Neural cell (in vitro differentiated cells): ENCODE results near the gene DCC. TPM values are rescaled to one million over a fixed set of nuclear protein-coding genes. Genes with fewer than 3 reads are reported as not detected.

Experiments used
- H2AFZ ChIP-seq: fragments of 200-600, 300-800 bp; sonication (generic), shearing (Covaris generic); 2 replicates; pipeline ENCODE4 v1.6.0; 2014; ENCODE audit warnings: low read depth, mild to moderate bottlenecking, antibody characterized with exemption, low read length, moderate library complexity
- H3F3A ChIP-seq: fragments of 200-600 bp; shearing (Covaris generic); 2 replicates; pipeline ENCODE4 v1.6.1; 2016; ENCODE audit warnings: mild to moderate bottlenecking, moderate library complexity, mixed read lengths, antibody characterized with exemption, low read length; ENCODE audit not compliant: insufficient read depth, poor library complexity, severe bottlenecking
- H3K27ac ChIP-seq: fragments of 200-600, 300-800 bp; sonication (generic), shearing (Covaris generic); 2 replicates; pipeline ENCODE4 v1.5.1; 2014; ENCODE audit warnings: mild to moderate bottlenecking, low read length, moderate library complexity
- H3K27me3 ChIP-seq: fragments of 300-800, 200-600 bp; sonication (generic), shearing (Covaris generic); 2 replicates; pipeline ENCODE4 v1.6.0; 2014; ENCODE audit warnings: mild to moderate bottlenecking, low read depth, low read length, moderate library complexity; ENCODE audit not compliant: insufficient read depth
- H3K36me3 ChIP-seq: fragments of 300-800, 200-600 bp; sonication (generic), shearing (Covaris generic); 2 replicates; pipeline ENCODE4 v1.5.1; 2014; ENCODE audit warnings: mild to moderate bottlenecking, antibody characterized with exemption, low read length, moderate library complexity; ENCODE audit not compliant: insufficient read depth
- H3K4me2 ChIP-seq: fragments of 300-800, 200-600 bp; sonication (generic), shearing (Covaris generic); 2 replicates; pipeline ENCODE4 v1.6.0; 2014; ENCODE audit warnings: mild to moderate bottlenecking, low read length
- H3K4me3 ChIP-seq: fragments of 300-800, 200-600 bp; sonication (generic), shearing (Covaris generic); 2 replicates; pipeline ENCODE4 v1.5.1; 2014; ENCODE audit warnings: mild to moderate bottlenecking, low read length, moderate library complexity
- H3K79me2 ChIP-seq: fragments of 200-600 bp; shearing (Covaris generic); replicated peaks from 2 replicates; pipeline ENCODE4 v1.6.0; 2014; ENCODE audit warnings: mild to moderate bottlenecking, low read length, moderate library complexity; ENCODE audit not compliant: insufficient read depth
- H3K9ac ChIP-seq: fragments of 300-800, 200-600 bp; sonication (generic), shearing (Covaris generic); 2 replicates; pipeline ENCODE4 v1.6.1; 2016; ENCODE audit warnings: mild to moderate bottlenecking, low read length, mixed read lengths
- H3K9me2 ChIP-seq: fragments of 200-600 bp; shearing (Covaris generic); 2 replicates; pipeline ENCODE4 v1.6.1; 2016; ENCODE audit warnings: mild to moderate bottlenecking, low read length, mixed read lengths; ENCODE audit not compliant: insufficient read depth
- H3K9me3 ChIP-seq: fragments of 200-600, 300-800 bp; sonication (generic), shearing (Covaris generic); 2 replicates; pipeline ENCODE4 v1.6.1; 2016; ENCODE audit warnings: mild to moderate bottlenecking, mixed run types, low read length, moderate library complexity, mixed read lengths
- H4K20me1 ChIP-seq: fragments of 200-600 bp; shearing (Covaris generic); 2 replicates; pipeline ENCODE4 v1.6.1; 2016; ENCODE audit warnings: mild to moderate bottlenecking, mixed run types; ENCODE audit not compliant: insufficient read depth
- CTCF ChIP-seq: fragments of 450-650 bp; IDR thresholded peaks from 2 replicates; pipeline ENCODE4 v1.5.1; 2014; ENCODE audit warnings: antibody characterized with exemption, mild to moderate bottlenecking, moderate library complexity; ENCODE audit not compliant: poor library complexity, severe bottlenecking
- EP300 ChIP-seq: fragments of 450-650 bp; conservative IDR thresholded peaks from 2 replicates; pipeline ENCODE4 v1.6.1; 2014; ENCODE audit warnings: antibody characterized with exemption, mild to moderate bottlenecking, moderate library complexity; ENCODE audit not compliant: poor library complexity, severe bottlenecking
- EZH2 ChIP-seq: fragments of 200-600, 300-800 bp; shearing (Covaris generic), sonication (generic); IDR thresholded peaks from 2 replicates; pipeline ENCODE4 v1.6.1; 2014; ENCODE audit warnings: antibody characterized with exemption, low read length, borderline replicate concordance, mild to moderate bottlenecking; ENCODE audit not compliant: insufficient read depth, poor library complexity, severe bottlenecking
- MXI1 ChIP-seq: fragments of 450-650 bp; conservative IDR thresholded peaks from 2 replicates; pipeline ENCODE4 v1.6.1; 2014; ENCODE audit warnings: antibody characterized with exemption, mild to moderate bottlenecking; ENCODE audit not compliant: poor library complexity, severe bottlenecking
- POLR2AphosphoS5 ChIP-seq: IDR thresholded peaks from 2 replicates; pipeline ENCODE4 v1.6.1; 2012
- RAD21 ChIP-seq: fragments of 450-650 bp; conservative IDR thresholded peaks from 2 replicates; pipeline ENCODE4 v1.6.1; 2014; ENCODE audit warnings: antibody characterized with exemption, mild to moderate bottlenecking, moderate library complexity
- REST ChIP-seq: IDR thresholded peaks from 2 replicates; pipeline ENCODE4 v1.6.1; 2012; ENCODE audit warnings: borderline replicate concordance
- SMC3 ChIP-seq: fragments of 450-650 bp; conservative IDR thresholded peaks from 2 replicates; pipeline ENCODE4 v1.6.1; 2014; ENCODE audit warnings: antibody characterized with exemption, mild to moderate bottlenecking, moderate library complexity; ENCODE audit not compliant: poor library complexity
- TAF1 ChIP-seq: IDR thresholded peaks from 2 replicates; pipeline ENCODE4 v1.6.1; 2012; ENCODE audit warnings: low read depth
- polyA plus RNA-seq: library from polyadenylated mRNA; depleted of rRNA; stranded (reverse); fragments of >200 nt; gene quantifications from 2 replicates; pipeline ENCODE4 v1.2.3, GENCODE V29; 2014

DCC gene
- polyA plus RNA-seq, 1 donor from 2014 or later, result 40.7 TPM

GRCh38 chr18:53135654-53136053 is 795.7 kb downstream of the DCC start:
- no peak overlapping the region for H3K4me3 ChIP-seq
- TF ChIP-seq SMC3 (no peak), POLR2AphosphoS5 (no peak), TAF1 (no peak)
- H3K9me3 ChIP-seq, result peaks cover 3% of the 10 kb centered on the region
- no peaks in the 10 kb centered on the region for H3K9me2 ChIP-seq
- H3K36me3 ChIP-seq, result no peaks in the 10 kb centered on the region
- H3K4me2 ChIP-seq, result no peak overlapping the region
- no peak overlapping the region for H2AFZ ChIP-seq
- no peak overlapping the region for H3K27ac ChIP-seq
- no peaks in the 10 kb centered on the region for H3K79me2 ChIP-seq
- H3K27me3 ChIP-seq, result no peaks in the 10 kb centered on the region
- no peaks in the 10 kb centered on the region for H4K20me1 ChIP-seq
- H3F3A ChIP-seq, result peaks cover 5% of the 10 kb centered on the region
- H3K9ac ChIP-seq, result no peak overlapping the region

- Histone ChIP-seq H3K79me2 (no peaks in the 10 kb centered on the region), H3K9me3 (peaks cover 3% of the 10 kb centered on the region), H3K4me2 (no peak overlapping the region), H3K9ac (no peak overlapping the region), H3K9me2 (no peaks in the 10 kb centered on the region), H3F3A (peaks cover 5% of the 10 kb centered on the region), H3K27me3 (no peaks in the 10 kb centered on the region), H3K36me3 (no peaks in the 10 kb centered on the region), H3K4me3 (no peak overlapping the region), H4K20me1 (no peaks in the 10 kb centered on the region), H2AFZ (no peak overlapping the region), H3K27ac (no peak overlapping the region)
- TF ChIP-seq EZH2, result no peak
- no peak for TF ChIP-seq CTCF
- no peak for TF ChIP-seq TAF1
- TF ChIP-seq POLR2AphosphoS5, result no peak
- no peak for TF ChIP-seq RAD21
- no peak for TF ChIP-seq EP300
- no peak for TF ChIP-seq MXI1
- no peak for TF ChIP-seq SMC3
- TF ChIP-seq REST, result no peak
These were observed 799.9 kb downstream of the DCC start for GRCh38 chr18:53139746-53140500.
